HuH-7.5 (cell line): ENCODE data around the gene DLGAP1.

Experiments
- DNase-seq: peaks from one replicate; pipeline ENCODE4 v3.0.0; 2011; ENCODE audit warnings: low spot score

The DLGAP1 gene

GRCh38 chr18:3530807-3531206 lies 924.3 kb downstream of the DLGAP1 start:
- no peak for DNase-seq

GRCh38 chr18:3529601-3530000 lies 925.5 kb downstream of the DLGAP1 start:
- DNase-seq: no peak

- DNase-seq: no peak
Measured at GRCh38 chr18:3529077-3529476, 926.0 kb downstream of the DLGAP1 start.

GRCh38 chr18:3528231-3528630 lies 926.9 kb downstream of the DLGAP1 start:
- no peak for DNase-seq

GRCh38 chr18:3526421-3527354 lies 928.4 kb downstream of the DLGAP1 start:
- no peak for DNase-seq

DNA sequence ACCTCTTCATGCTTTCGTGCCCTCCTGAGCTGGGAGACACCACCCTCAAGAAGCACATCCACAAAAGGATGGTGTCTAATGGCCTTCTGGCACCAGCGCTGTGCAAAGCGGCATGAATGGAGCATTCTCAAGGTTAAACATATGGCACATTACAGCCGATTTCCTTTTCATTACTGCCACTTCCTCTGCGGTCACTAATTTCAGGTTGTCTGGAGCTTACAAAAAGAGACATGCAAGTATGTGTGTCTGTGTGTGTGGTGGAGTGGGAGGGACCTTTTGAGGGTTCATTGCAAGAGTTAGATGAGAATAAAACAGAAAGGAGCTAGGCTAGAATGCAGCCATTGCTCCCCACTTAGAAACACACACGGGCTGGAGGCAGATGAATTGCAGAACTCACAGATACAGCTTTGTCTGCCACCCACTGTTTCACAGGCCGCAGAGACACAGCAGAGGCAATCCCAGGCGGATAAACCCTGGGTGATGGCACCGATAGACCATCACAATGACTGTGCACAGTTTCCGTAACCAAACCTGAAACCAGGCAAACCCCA lies 929.2 kb downstream of the DLGAP1 start:
- DNase-seq: no peak

DNA sequence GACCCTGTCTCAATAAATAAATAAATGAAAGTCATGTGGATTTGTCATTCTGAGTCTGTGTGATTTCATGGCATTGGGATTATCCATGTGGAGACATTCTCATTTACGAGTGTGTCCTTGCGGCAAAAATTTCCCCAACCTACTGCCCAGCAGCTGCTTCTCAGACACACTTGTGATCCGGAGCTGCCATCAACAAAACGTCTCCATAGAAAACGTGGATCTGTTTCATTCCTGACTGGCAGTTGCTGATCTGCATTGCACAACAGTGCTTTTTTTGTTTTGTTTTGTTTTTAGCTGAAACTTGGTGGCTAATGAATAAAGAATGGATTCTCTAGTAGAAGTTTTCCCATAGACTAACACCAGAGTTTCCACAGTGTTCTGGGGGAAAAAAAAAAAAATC lies 930.4 kb downstream of the DLGAP1 start:
- DNase-seq: no peak

- no peak for DNase-seq
Measured at GRCh38 chr18:3520230-3521085, 934.6 kb downstream of the DLGAP1 start.

DNA sequence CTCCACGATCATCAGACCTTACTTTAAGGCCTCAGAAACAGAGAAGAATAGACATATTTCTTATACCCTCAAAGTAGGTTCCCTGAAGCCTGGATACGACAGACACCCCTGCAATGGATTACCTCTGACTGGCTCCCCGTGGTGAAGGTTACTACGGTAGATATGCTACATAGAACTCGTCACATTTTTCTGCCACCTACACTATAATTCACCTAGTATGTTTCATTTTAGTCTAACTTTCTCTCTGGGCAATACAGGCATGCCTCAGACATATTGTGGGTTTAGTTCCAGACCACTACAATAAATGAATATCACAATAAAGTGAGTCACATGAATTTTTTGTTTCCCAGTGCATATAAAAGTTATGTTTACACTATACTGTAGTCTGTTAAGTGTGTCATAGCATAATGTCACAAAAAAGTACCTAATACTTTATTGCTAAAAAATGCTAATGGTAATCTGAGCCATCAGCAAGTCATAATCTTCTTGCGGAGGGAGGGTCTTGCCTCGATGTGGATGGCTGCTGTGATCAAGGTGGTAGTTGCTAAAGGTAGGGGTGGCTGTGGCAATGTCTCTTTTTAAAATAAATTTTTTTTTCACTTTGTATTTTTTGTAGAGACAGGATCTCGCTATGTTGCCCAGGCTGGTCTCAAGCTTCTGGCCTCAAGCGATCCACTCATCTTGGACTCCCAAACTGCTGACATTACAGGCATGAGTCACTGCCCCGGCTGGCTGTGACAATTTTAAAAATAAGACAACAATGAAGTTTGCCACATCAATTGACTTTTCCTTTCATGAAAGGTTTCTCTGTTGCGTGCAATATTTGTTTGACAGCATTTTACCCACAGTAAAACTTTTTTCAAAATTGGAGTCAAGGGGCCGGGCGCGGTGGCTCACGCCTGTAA lies 940.5 kb downstream of the DLGAP1 start:
- DNase-seq: no peak

GRCh38 chr18:3513481-3513880 lies 941.6 kb downstream of the DLGAP1 start:
- DNase-seq: no peak

DNA sequence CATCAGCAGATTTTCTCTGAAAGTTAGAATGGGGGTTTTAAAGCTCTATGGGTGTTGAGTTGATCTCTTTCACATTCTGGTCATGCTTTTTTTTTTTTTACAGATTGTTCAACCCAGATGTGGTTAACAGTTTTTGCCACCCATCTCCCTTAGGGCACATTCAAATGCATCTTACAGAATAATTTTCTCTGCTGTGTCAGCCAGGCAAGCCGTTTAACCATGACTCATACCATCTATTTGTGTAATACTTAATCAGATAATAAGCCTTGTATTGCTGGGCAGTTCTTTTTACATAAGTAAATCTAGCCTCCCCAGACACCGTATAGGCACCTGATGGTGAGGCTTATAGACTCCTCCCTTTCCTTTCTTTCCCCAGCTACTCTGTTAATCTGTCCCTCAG lies 943.1 kb downstream of the DLGAP1 start:
- no peak for DNase-seq

GRCh38 chr18:3510896-3511295 lies 944.2 kb downstream of the DLGAP1 start:
- DNase-seq: no peak

DNA sequence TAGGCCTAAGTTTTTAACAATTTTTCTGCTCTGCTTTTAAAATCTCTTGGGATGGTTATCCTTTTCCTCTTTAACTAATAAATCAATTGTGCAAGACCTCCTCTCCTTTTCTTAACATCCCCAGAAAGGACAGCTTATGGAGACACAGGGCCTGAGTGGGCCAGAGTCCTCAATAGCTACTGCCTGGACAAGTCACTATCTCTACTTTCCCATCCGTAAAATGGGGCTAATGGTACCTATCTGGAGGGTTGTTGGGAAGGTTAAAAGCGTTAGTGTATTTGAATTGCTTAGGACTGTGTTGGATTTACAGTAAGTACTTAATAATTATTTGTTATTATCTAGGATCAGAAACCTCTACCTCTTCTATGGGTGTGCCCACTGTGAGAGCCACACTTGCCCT lies 945.1 kb downstream of the DLGAP1 start:
- DNase-seq: no peak

DNA sequence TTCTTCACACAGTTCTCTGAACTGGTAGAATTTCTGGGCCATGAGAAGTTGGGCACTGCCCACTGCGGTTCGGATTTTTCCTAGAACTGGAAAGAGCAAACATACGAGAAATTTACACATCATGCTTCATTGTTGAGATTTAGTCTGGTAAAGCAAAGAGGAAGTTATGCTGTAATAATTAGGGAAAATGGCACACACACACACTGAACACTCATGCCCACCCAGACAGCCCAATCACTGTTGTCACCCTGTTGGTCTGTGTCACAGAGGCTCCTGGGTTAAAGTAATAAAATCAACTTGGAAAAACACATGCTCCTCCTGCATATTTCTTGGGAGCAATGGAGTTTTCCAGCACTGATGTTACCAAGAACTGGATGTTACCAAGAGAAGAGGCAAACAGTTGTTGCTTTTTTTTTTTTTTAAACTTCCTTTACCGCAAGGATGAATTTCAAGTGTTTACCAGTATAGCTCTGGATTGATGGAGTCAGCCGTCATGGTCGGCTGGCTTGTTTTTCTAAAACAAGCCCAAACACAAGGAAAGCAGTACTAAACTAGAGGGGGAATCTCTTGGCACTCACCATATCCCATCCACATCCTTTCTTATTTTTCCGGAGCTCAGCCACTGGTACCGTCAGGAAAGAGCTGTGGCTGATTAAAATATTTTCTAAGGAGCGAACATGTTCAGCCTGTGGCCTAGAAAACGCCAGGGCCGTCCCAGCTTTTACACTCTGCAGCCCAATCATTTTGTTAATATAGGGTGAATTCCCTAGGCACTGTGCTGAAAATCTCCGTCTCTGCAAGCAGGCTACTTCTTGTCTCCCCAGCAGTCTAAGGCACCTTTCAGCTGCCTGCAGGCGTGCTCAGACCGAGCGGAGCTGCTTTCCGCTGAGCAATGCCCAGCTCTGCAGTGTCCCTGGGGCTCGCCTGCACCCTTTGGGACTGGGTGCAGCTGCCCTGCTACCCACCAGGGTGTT lies 946.2 kb downstream of the DLGAP1 start:
- DNase-seq: no peak

GRCh38 chr18:3504637-3505036 lies 950.5 kb downstream of the DLGAP1 start:
- no peak for DNase-seq

DNA sequence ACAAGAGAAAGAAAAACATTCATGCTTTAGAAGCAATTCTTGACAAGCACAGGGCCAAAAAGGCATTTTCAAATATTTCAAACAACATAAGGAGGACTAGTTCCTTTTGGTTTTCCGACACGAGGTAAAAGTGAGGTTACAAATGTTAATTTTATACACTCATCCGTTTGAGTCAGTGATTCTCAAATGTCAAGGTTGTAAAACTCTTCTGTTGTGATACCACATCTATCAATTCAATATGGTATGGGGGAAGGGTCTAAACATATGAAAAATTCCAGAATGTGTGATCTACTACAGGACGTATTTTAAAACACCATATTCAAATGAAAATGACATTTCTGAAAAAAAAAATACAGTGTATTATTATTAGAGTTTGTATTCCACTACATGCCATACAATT lies 952.5 kb downstream of the DLGAP1 start:
- no peak for DNase-seq

DNA sequence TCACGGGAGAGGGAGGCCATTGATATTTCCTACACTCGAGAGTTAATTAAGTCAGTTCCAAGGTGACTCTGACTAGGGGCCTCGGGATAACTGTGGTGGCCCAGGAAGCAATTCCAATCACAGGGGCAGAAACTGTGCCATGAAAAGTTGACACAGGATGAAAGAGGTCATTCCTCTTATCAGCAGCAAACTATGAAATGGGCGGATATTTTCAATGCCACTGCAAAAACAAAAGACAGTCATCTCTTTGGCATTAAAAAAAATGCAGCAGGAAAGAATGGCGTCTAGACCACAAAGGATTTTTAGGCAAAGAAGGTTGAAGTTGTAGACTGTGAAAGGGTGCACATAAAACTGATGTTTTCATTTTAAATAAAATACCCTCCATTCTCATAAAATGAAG lies 955.1 kb downstream of the DLGAP1 start:
- DNase-seq: peak; percentile 51

DNA sequence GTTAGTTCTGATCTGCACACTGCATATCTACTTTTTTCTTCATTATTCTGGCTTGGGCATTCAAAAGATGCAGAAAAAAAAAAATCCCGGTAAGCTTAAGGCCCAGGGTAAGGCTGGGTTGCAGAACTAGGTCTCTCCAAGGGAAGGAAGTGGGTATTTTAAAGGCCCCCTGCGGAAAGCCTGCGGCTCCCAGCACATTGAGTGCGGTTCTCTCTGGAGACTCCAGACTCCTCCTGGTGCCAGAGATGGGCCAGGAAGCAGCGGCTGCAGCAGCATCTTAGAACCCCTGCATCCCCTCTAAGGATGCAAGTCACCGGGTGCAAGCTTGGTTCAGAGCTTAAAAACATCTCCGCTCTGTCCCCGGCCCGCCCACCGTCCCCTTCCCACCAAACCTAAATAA lies 955.6 kb downstream of the DLGAP1 start:
- peak; percentile 38 for DNase-seq

- no peak for DNase-seq
Measured at GRCh38 chr18:3498698-3499471, 956.2 kb downstream of the DLGAP1 start.
